Lower leg skin (tissue), 4 donors: ENCODE measurements around the gene TMEM45A. TPM values are rescaled to one million over a fixed set of nuclear protein-coding genes. Genes with fewer than 3 reads are reported as not detected.
"Not testable (repeated sequence)": the region's sequence is repeated elsewhere in the genome, so short reads cannot be mapped to it uniquely, and the experiment has no call there.

Experiments
- DNase-seq, 2 donors: peaks; one replicate each; pipeline ENCODE4 v3.0.0-alpha.2; 2019; ENCODE audit warnings: low spot score in 2 of 2
- H3K4me3 ChIP-seq: fragments of 200-600 bp; sonication (generic); 2 replicates; pipeline ENCODE4 v1.5.1; 2017; ENCODE audit warnings: mild to moderate bottlenecking, low read depth; ENCODE audit not compliant: poor library complexity, severe bottlenecking
- POLR2A ChIP-seq, 2 donors: fragments of 450-650 bp; IDR thresholded peaks; one replicate each; pipeline ENCODE4 v1.6.1; 2016 to 2017; ENCODE audit warnings: antibody characterized with exemption in 2 of 2, mild to moderate bottlenecking in 1 of 2, moderate library complexity in 1 of 2
- WGBS, 2 donors: methylation state at CpG; one replicate each; pipeline ENCODE4 v1.1.5; 2018; 5-methylcytosine and 5-hydroxymethylcytosine counted together
- intact Hi-C: fragments of 100-400 bp; cut with DNase I; formaldehyde crosslinking; loops from one replicate; pipeline ENCODE4 v1.15.0; 2023; ENCODE audit warnings: low total_unique reads
- total RNA-seq, 4 donors: library from RNA; depleted of rRNA; stranded (reverse); fragments of >200 nt; gene quantifications; one replicate each; pipeline ENCODE4 v1.1.0, GENCODE V29; 2016
- TF ChIP-seq, protein P1 (sequence below), 3 donors: fragments of 450-650 bp; IDR thresholded peaks; one replicate each; pipeline ENCODE4 v1.5.1; 2016; ENCODE audit warnings: antibody characterized with exemption in 3 of 3, mild to moderate bottlenecking in 3 of 3, moderate library complexity in 2 of 3

Gene TMEM45A
- total RNA-seq, 4 donors from 2014 or later: 421 to 1,097 (median 707) TPM

DNA sequence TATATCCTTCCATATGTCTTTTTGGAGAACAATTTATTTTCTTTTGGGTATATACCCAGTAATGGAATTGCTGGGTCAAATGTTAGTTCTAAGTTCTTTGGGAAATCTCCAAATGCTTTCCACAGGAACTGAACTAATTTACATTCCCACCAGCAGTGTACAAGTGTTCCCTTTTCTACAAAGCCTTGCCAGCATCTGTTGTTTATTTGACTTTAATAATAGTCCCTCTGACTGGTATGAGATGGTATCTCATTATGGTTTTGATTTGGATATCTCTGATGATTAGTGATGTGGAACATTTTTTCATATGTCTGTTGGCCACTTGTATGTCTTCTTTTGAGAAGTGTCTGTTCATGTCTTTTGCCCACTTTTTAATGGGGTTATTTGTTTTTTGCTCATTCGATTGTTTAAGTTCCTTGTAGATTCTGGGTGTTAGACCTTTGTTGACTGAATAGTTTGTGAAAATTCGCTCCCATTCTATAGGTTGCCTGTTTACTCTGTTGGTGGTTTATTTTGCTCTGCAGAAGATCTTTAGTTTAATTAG is 48.4 kb downstream of the TMEM45A start:
- intact Hi-C loops: no loop called here

DNA sequence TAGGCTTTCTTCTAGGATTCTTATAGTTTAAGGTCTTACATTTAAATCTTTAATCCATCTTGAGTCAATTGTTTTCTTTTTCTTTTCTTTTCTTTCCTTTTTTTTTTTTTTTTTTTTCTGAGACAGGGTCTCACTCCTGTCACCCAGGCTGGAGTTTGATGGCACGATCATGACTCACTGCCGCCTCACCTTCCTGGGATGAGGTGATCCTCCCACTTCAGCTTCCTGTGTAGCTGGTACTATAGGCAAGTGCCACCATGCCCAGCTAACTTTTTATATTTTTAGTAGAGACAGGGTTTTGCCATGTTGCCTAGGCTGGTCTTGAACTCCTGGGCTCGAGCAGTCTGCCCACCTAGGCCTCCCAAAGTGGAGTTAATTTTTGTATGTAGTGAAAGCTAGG is 49.0 kb downstream of the TMEM45A start:
- 75 to 86% methylated on average over 3 of the region's 3 CpGs for WGBS, 2 donors
- DNase-seq, intact Hi-C loops, H3K4me3 ChIP-seq: not testable (repeated sequence)

More for the DNA sequence above, 48.4 kb downstream of the TMEM45A start:
- H3K4me3 ChIP-seq: no peak overlapping the region
- TF ChIP-seq POLR2A (IDR thresholded peaks at IDR 0.05): no peak
- TF ChIP-seq, protein P1, sequence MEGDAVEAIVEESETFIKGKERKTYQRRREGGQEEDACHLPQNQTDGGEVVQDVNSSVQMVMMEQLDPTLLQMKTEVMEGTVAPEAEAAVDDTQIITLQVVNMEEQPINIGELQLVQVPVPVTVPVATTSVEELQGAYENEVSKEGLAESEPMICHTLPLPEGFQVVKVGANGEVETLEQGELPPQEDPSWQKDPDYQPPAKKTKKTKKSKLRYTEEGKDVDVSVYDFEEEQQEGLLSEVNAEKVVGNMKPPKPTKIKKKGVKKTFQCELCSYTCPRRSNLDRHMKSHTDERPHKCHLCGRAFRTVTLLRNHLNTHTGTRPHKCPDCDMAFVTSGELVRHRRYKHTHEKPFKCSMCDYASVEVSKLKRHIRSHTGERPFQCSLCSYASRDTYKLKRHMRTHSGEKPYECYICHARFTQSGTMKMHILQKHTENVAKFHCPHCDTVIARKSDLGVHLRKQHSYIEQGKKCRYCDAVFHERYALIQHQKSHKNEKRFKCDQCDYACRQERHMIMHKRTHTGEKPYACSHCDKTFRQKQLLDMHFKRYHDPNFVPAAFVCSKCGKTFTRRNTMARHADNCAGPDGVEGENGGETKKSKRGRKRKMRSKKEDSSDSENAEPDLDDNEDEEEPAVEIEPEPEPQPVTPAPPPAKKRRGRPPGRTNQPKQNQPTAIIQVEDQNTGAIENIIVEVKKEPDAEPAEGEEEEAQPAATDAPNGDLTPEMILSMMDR (IDR thresholded peaks at IDR 0.05): no peak
- 88 to 94% methylated on average over 2 of the region's 2 CpGs for WGBS, 2 donors
- DNase-seq: no peak

DNA sequence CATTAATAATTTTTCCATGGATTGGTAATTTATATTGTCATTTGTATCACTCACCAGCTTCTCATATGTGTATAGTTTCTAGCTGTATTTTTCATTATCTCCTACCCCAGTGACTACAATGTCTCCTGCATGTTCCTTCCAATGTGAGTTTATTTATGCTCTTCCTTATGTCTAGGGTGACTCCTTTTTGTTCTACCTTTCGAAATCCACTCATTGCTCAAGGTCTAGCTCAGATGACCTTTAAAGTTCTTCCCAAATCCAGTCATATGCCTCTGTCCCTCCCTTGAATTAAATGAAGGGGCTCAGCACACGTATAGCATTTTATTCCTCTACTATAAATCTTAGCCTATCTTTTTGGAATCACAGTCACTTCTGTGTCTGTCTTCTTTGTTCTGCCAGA is 53.0 kb downstream of the TMEM45A start:
- no peak for DNase-seq
- H3K4me3 ChIP-seq: no peak overlapping the region
- WGBS, 2 donors: 55 to 70% methylated on average over 2 of the region's 2 CpGs
- no peak for TF ChIP-seq POLR2A (IDR thresholded peaks at IDR 0.05)
- TF ChIP-seq, protein P1 (IDR thresholded peaks at IDR 0.05): no peak
- intact Hi-C loops: no loop called here

DNA sequence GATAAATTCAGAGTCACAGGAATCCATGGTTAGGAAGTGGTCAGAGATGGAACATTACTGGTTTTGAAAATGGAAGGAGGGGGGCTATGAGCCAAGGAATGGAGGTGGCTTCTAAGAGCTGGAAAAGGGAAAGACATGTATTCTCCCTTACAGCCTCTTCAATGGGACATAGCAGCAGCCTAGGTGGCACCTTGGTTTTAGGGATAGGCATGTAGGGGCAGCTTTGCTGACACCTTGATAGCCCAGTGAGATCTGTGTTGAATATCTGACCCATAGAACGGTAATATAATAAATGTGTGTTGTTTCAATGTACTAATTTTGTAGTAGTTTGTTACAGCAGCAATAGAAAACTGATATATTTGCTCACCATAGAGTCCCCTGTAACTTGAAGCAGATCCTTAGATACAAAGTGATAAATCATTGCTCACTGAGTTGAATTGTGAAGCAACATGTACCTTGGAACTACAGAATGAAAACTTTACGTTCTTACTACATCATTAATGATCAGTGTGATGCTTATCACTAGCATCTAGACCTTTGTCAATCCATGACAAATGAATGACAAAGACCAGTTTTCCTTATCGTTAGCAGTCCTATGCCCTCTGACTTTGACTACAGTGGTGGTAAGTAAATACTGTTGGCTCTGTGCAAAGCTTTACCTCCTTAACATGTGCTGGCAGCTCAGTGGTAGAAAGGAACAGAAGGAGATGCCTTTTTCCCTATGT is 53.8 kb downstream of the TMEM45A start:
- DNase-seq: no peak
- no peak overlapping the region for H3K4me3 ChIP-seq
- TF ChIP-seq, protein P1 (IDR thresholded peaks at IDR 0.05): no peak
- no peak for TF ChIP-seq POLR2A (IDR thresholded peaks at IDR 0.05)
- WGBS, 2 donors: 62 to 64% methylated on average over 3 of the region's 3 CpGs
- intact Hi-C loops: no loop called here

DNA sequence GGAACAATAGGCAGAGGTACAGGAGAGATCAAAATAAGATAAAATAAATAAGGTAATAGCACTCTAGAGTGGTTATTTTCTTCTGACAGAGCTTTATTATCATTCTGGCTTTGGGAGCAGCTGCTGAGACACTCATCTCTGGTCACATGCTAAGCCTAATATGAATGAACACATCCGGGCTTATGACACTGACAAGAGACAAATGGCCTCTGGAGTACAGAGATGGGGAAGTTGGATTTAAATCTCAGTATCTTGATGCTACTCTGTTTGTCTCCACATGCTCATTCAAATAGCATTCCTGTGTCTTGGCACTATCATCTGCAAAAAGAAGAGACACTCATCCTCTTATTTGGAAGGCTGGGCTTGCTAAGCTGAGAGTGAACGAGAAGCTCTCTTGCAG is 55.6 kb downstream of the TMEM45A start:
- intact Hi-C loops: no loop called here
- no peak for DNase-seq
- no peak for TF ChIP-seq POLR2A (IDR thresholded peaks at IDR 0.05)
- TF ChIP-seq, protein P1 (IDR thresholded peaks at IDR 0.05): no peak
- WGBS, 2 donors: 33 to 45% methylated on average over 2 of the region's 2 CpGs
- H3K4me3 ChIP-seq: no peak overlapping the region

DNA sequence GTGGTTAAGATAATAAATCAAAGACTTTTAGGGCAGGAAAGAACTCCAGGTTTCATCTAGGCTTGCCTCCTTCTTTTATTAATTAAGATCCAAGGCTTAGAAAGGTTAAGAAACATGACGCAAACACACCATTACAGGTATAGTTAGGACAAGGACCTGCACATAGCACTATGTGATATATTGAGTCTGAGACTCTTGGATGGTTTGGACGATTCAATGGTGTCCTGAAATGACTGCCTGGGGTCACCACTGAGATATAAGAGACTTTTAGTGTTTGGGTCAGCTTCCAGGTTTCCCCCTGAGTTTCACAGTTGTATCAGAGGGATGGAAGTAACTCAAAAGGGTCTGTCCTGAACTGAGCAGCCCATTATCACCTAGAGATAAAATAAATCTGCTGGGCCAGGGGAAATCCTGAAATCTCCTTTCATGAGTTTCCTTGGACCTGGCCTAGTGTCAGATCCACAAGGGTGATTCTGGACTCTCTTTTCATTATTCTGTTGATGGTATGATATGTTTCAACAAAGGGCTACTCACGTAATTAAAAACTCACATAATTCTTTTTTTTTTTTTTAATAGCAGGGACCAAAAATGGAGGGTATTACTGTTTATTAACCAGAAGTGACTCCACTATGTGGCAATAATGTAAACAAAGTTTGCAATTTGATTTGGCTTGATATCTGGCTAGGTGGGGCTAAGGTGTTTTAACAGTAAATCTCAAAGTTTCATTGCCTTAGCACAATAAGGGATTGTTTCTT is 61.4 kb downstream of the TMEM45A start:
- no peak for DNase-seq
- intact Hi-C loops: no loop called here
- 89 to 95% methylated on average over 3 of the region's 3 CpGs for WGBS, 2 donors
- H3K4me3 ChIP-seq: no peak overlapping the region
- TF ChIP-seq, protein P1 (IDR thresholded peaks at IDR 0.05): no peak
- no peak for TF ChIP-seq POLR2A (IDR thresholded peaks at IDR 0.05)
